GM23338 (cell line): ENCODE measurements around the gene FSD1. TPM values are rescaled to one million over a fixed set of nuclear protein-coding genes. Genes with fewer than 3 reads are reported as not detected.

ENCODE experiments used
- ATAC-seq: fragments of 200-7000 bp; cut with Tn5 transposase; 3 replicates; pipeline ENCODE4 v1.9.1; 2020
- DNase-seq: peaks from one replicate; pipeline ENCODE4 v3.0.0-alpha.2; 2015; ENCODE audit warnings: low spot score
- H2AFZ ChIP-seq: fragments of 200-600 bp; sonication (generic); 2 replicates; pipeline ENCODE4 v1.8.0; 2016; ENCODE audit warnings: antibody characterized with exemption, mild to moderate bottlenecking, moderate library complexity
- H3F3A ChIP-seq: fragments of 200-600 bp; sonication (generic); replicated peaks from 2 replicates; pipeline ENCODE4 v1.8.0; 2017; ENCODE audit warnings: antibody characterized with exemption, mixed run types, low read depth
- H3K27ac ChIP-seq: fragments of 200-600 bp; sonication (generic); 2 replicates; pipeline ENCODE4 v1.6.1; 2016; ENCODE audit warnings: low read depth
- H3K27me3 ChIP-seq: fragments of 200-600 bp; sonication (generic); 2 replicates; pipeline ENCODE4 v1.8.0; 2016; ENCODE audit warnings: mild to moderate bottlenecking, mixed run types, moderate library complexity; ENCODE audit not compliant: insufficient read depth
- H3K36me3 ChIP-seq: fragments of 200-600 bp; sonication (generic); 2 replicates; pipeline ENCODE4 v1.8.0; 2016; ENCODE audit warnings: mild to moderate bottlenecking; ENCODE audit not compliant: insufficient read depth
- H3K4me1 ChIP-seq: fragments of 200-600 bp; sonication (generic); 2 replicates; pipeline ENCODE4 v1.8.0; 2016; ENCODE audit warnings: mild to moderate bottlenecking, moderate library complexity; ENCODE audit not compliant: insufficient read depth
- H3K4me2 ChIP-seq: fragments of 200-600 bp; sonication (generic); 2 replicates; pipeline ENCODE4 v1.7.1; 2017; ENCODE audit warnings: mixed run types
- H3K4me3 ChIP-seq: fragments of 200-600 bp; sonication (generic); 2 replicates; pipeline ENCODE4 v1.6.1; 2016; ENCODE audit warnings: mixed run types
- H3K79me2 ChIP-seq: fragments of 200-600 bp; sonication (generic); replicated peaks from 2 replicates; pipeline ENCODE4 v1.8.0; 2017; ENCODE audit warnings: mild to moderate bottlenecking; ENCODE audit not compliant: insufficient read depth
- H3K9me2 ChIP-seq: fragments of 200-600 bp; sonication (generic); 2 replicates; pipeline ENCODE4 v1.8.0; 2017; ENCODE audit not compliant: insufficient read depth
- H4K20me1 ChIP-seq: fragments of 200-600 bp; sonication (generic); replicated peaks from 2 replicates; pipeline ENCODE4 v1.8.0; 2017; ENCODE audit warnings: mild to moderate bottlenecking; ENCODE audit not compliant: insufficient read depth
- H3K27ac Mint-ChIP-seq: 2 replicates; pipeline ENCODE4 v1.8.0; 2020; ENCODE audit warnings: inconsistent platforms, mild to moderate bottlenecking, moderate library complexity, mixed read lengths
- H3K27me3 Mint-ChIP-seq: 3 replicates; pipeline ENCODE4 v1.8.0; 2022; ENCODE audit warnings: low read depth, mild to moderate bottlenecking, moderate library complexity, mixed read lengths, inconsistent platforms; ENCODE audit not compliant: insufficient read depth, poor library complexity
- H3K36me3 Mint-ChIP-seq: 3 replicates; pipeline ENCODE4 v1.8.0; 2021; ENCODE audit warnings: low read depth, mild to moderate bottlenecking, inconsistent platforms, moderate library complexity, mixed read lengths
- H3K4me1 Mint-ChIP-seq: 3 replicates; pipeline ENCODE4 v1.8.0; 2020; ENCODE audit warnings: mild to moderate bottlenecking, inconsistent platforms, mixed read lengths
- H3K4me3 Mint-ChIP-seq: 3 replicates; pipeline ENCODE4 v1.8.0; 2021; ENCODE audit warnings: moderate library complexity, mild to moderate bottlenecking, inconsistent platforms, mixed read lengths
- H3K9me3 Mint-ChIP-seq: 3 replicates; pipeline ENCODE4 v1.8.0; 2020; ENCODE audit warnings: moderate library complexity, mild to moderate bottlenecking, inconsistent platforms, mixed read lengths
- CTCF ChIP-seq, 2 experiments: fragments of 200-600 bp in 1 of 2; sonication (generic) in 1 of 2; conservative IDR thresholded peaks; 2 replicates each; pipeline versions ENCODE4 v1.5.1 to v1.6.1; 2016 to 2017; ENCODE audit warnings: antibody characterized with exemption in 2 of 2, low read depth in 2 of 2, mild to moderate bottlenecking in 2 of 2, moderate library complexity in 1 of 2
- EZH2 ChIP-seq: fragments of 200-600 bp; sonication (generic); IDR thresholded peaks from one replicate; pipeline ENCODE4 v1.8.0; 2017; ENCODE audit warnings: antibody characterized with exemption, mild to moderate bottlenecking, low read depth; ENCODE audit not compliant: unreplicated experiment
- EZH2phosphoT487 ChIP-seq: fragments of 200-600 bp; sonication (generic); IDR thresholded peaks from one replicate; pipeline ENCODE4 v1.8.1; 2018; ENCODE audit warnings: antibody characterized with exemption; ENCODE audit not compliant: unreplicated experiment
- NANOG ChIP-seq: IDR thresholded peaks from 2 replicates; pipeline ENCODE4 v1.6.1; 2016; ENCODE audit warnings: antibody characterized with exemption, borderline replicate concordance
- POLR2AphosphoS5 ChIP-seq: IDR thresholded peaks from 2 replicates; pipeline ENCODE4 v1.6.1; 2016; ENCODE audit warnings: antibody characterized with exemption, low read depth
- REST ChIP-seq: IDR thresholded peaks from one replicate; pipeline ENCODE4 v1.6.1; 2018; ENCODE audit warnings: antibody characterized with exemption; ENCODE audit not compliant: unreplicated experiment
- ZNF114 ChIP-seq: fragments of 250-450 bp; sonication (Bioruptor Pico); IDR thresholded peaks from 2 replicates; pipeline ENCODE4 v1.5.0; 2020; ENCODE audit warnings: mild to moderate bottlenecking, moderate library complexity
- ZNF331 ChIP-seq: fragments of 250-450 bp; sonication (Bioruptor Pico); IDR thresholded peaks from 2 replicates; pipeline ENCODE4 v1.5.0; 2020; ENCODE audit warnings: low read depth, mild to moderate bottlenecking, moderate library complexity
- ZNF462 ChIP-seq: fragments of 250-450 bp; sonication (Bioruptor Pico); IDR thresholded peaks from 2 replicates; pipeline ENCODE4 v1.5.0; 2020; ENCODE audit warnings: mild to moderate bottlenecking, moderate library complexity
- polyA plus RNA-seq: library from polyadenylated mRNA; unstranded; fragments of >200 nt; fragmentation: Nextera tagmentation; extraction: Ambion mirVana; gene quantifications from 2 replicates; pipeline ENCODE4 v1.2.1, GENCODE V29; 2016
- total RNA-seq: library from RNA; depleted of rRNA; stranded (reverse); fragments of >200 nt; shearing (Covaris generic); gene quantifications from 2 replicates; pipeline ENCODE4 v1.2.3, GENCODE V29; 2014

Gene FSD1
- total and polyA plus RNA-seq, 2 experiments from 2014 or later: 50.7 to 82.9 TPM

GRCh38 chr19:4316956-4317355, 12.6 kb downstream of the FSD1 start (continued):
- TF ChIP-seq ZNF462 (CRISPR knock-in tag) (no peak), NANOG (no peak), EZH2 (no peak), EZH2phosphoT487 (no peak), REST (no peak), ZNF331 (CRISPR knock-in tag) (no peak)

- Histone ChIP-seq H4K20me1 (no peaks in the 10 kb centered on the region; the same call in 1 of the 2 replicates), H3K36me3 (peaks cover 3% of the 10 kb centered on the region; the same call in 1 of the 2 replicates), H3K4me2 (no peak overlapping the region), H2AFZ (no peak overlapping the region), H3K27ac (no peak overlapping the region), H3K9me2 (no peaks in the 10 kb centered on the region), H3K4me3 (no peak overlapping the region), H3K79me2 (no peaks in the 10 kb centered on the region), H3K4me1 (no peaks in the 10 kb centered on the region), H3K27me3 (no peaks in the 10 kb centered on the region), H3F3A (no peaks in the 10 kb centered on the region)
- no peak overlapping the region for H3K27ac Mint-ChIP-seq
- peaks cover 13% of the 10 kb centered on the region for H3K27me3 Mint-ChIP-seq
- H3K9me3 Mint-ChIP-seq: peaks cover 30% of the 10 kb centered on the region
- ATAC-seq: no peak
- H3K4me3 Mint-ChIP-seq: no peak overlapping the region
- DNase-seq: no peak
- peaks cover 77% of the 10 kb centered on the region for H3K36me3 Mint-ChIP-seq
- H3K4me1 Mint-ChIP-seq: no peaks in the 10 kb centered on the region
- no peak for TF ChIP-seq REST
- no peak for TF ChIP-seq EZH2
- TF ChIP-seq NANOG: no peak
- TF ChIP-seq EZH2phosphoT487: no peak
- TF ChIP-seq CTCF (conservative IDR thresholded peaks at IDR 0.05; ENCODE audit: low read depth in 2 of 2): no peak
- TF ChIP-seq ZNF114 (CRISPR knock-in tag): no peak
- TF ChIP-seq POLR2AphosphoS5: no peak
Observed at GRCh38 chr19:4318460-4318859, 14.1 kb downstream of the FSD1 start.
